HuH-7.5 (cell line): Measurements from ENCODE around the gene CEBPB.
"Not testable (repeated sequence)": the region's sequence is repeated elsewhere in the genome, so short reads cannot be mapped to it uniquely, and the experiment has no call there.

ENCODE experiments used
- DNase-seq: peaks from one replicate; pipeline ENCODE4 v3.0.0; 2011; ENCODE audit warnings: low spot score

CEBPB gene

DNA sequence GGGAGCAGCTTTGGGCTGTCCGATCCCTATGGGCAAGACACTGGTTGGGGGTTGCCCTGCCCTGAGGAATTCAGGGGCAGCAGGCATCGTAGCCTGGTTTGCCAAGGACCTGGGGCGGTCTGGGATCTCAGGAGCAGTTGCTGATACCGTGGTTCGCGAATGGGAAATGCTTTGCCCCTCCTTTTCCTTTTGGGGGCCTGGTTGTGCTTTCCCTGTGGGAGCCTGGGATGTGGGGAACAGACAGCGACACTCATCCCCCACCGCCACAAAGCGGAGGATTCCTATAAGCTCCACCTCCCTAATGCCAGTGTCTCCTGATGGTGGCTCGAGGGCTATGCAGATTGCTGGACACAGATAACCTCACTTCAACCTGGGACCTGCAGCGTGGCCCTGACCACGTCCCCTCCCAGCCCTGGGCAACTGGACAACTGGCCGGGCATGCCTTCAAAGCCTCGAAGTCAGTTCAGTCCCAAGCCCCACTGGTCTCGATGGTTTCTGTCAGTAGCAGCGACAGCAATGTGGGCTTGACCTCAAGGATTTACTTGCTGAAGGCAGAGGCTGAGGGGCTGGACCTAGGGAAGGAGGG lies 3.3 kb downstream of the CEBPB start:
- no peak for DNase-seq

GRCh38 chr20:50194422-50194830 lies 3.8 kb downstream of the CEBPB start:
- DNase-seq: no peak

GRCh38 chr20:50194831-50195523 lies 4.3 kb downstream of the CEBPB start:
- DNase-seq: no peak

- no peak for DNase-seq
Measured at GRCh38 chr20:50195524-50196120, 5.0 kb downstream of the CEBPB start.

- DNase-seq: no peak
Measured at GRCh38 chr20:50196248-50196647, 5.6 kb downstream of the CEBPB start.

DNA sequence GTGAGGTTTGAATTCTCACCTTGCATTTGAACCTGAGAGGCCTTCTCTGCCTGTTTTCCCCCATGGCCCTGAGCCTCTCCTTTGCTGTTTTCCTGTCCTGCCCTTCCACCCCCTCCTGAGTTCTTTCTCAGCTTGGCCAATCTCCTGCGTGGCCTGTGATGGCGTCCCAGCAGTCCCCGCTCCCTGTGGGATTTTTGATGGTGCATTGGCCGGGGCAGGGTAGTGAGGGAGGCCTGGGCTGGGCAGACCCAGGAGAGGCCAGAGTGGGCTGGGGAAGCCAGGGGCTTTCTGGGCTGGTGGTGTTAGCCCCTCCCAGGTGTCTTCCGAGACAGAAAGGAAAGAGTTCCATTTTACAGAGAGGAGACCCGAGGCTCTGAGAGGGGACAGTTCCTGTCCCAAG lies 6.3 kb downstream of the CEBPB start:
- no peak for DNase-seq

DNA sequence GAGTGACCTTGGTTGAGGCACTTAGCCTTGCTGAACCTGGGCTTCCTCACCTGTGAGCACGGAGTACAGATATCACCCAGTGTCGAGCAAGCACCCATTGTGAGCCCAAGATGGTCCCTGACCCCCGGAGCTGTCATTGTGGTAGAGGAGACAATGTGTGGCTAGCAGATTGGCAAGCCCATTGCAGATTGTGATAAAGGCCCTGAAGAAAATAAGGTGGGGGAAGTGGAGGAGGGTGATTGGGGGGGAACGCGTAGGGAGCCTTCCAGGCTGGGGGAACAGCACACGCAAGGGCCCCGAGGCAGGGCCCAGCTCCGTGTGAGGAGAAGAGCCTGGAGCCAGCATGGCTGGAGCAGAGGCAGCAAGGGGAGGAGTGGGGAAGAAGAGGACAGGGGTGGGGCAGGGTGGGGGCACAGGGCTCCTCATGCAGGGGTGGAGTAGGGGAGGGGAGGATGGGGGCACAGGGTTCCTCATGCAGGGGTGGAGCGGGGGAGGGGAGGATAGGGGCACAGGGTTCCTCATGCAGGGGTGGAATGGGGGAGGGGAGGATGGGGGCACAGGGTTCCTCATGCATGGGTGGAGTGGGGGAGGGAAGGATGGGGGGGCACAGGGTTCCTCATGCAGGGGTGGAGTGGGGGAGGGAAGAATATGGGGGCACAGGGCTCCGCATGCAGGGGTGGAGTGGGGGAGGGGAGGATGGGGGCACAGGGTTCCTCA lies 7.0 kb downstream of the CEBPB start:
- DNase-seq: no peak

GRCh38 chr20:50198180-50198666 lies 7.6 kb downstream of the CEBPB start:
- no peak for DNase-seq

GRCh38 chr20:50198716-50199115 lies 8.1 kb downstream of the CEBPB start:
- no peak for DNase-seq

DNA sequence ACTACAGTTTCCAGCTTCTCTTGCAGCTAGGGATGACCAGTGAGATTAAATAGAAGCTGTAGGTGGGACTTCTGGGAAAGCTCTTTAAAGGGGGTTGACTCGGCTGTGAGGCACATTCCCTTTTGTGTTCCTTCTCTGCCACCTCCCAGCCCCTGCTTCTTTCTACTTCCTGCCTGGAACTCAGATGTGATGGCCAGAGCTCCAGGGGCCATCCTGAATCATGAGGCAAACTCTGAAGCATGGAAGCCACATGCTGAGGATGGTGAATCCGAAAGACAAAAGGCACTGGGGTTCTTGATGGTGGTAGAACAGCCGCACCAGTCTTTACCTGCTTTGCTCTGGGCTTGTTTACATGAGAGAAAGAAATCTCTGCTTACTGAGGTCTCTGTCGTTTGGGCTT lies 9.1 kb downstream of the CEBPB start:
- DNase-seq: no peak

GRCh38 chr20:50200482-50201104 lies 10.0 kb downstream of the CEBPB start:
- no peak for DNase-seq

DNA sequence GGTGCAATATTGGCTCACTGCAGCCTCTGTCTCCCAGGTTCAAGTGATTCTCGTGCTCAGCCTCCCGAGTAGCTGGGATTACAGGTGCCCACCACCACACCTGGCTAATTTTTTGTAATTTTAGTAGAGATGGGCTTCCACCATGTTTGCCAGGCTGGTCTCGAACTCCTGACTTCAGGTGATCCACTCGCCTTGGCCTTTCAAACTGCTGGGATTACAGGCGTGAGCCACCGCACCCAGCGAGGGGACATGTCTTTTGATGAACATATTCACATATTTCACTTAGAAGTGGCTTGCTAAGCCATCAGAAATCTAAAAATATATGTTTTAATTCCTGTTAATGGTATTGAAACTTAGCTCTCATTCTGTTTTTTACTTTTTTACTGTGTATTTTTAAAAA lies 11.1 kb downstream of the CEBPB start:
- not testable (repeated sequence) for DNase-seq

GRCh38 chr20:50202677-50203076 lies 12.0 kb downstream of the CEBPB start:
- DNase-seq: no peak

DNA sequence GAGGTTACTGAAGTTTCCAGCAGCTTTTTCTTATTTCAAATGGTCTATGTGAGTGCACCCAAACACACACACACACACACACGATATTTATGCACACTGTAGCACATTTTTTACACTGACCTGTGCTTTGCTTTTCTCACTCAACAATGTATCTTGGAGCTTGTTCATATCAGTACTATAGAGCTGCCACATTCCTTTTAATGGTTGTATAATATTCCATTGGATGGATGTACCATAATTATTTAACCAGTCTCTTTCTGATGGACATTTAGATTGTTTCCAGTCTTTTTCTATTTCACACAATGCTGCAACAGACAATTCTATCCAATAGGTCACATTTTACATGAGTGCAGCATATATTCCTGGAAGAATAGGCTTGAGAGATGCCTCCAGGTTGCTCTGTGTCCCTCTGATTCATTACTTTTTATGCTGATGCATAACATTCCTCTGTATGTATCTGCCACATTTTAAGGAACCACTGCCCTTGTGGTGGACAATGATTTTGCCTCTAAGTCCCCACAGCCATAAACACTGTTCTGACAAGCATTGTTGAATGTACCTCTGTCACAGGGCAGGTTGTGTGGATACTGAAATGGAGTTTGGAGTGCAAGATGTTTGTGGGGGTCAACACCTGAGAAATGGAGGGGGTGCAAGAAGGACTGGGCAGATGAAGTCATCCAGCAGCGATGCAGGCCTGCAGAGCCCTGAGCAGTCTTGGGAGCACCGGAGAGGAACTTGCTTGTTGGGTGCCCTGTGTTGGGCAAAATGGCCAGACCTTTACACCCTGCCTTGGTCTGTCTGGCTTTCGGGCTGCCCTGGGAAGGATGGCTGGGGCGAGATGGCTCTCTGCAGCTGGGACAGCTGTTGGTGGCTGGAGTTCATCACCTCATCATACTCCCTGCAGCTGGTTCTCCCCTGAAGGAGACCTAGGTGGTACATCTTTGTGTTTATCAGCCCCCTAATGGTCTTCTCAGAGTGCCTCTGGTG lies 13.6 kb downstream of the CEBPB start:
- no peak for DNase-seq

DNA sequence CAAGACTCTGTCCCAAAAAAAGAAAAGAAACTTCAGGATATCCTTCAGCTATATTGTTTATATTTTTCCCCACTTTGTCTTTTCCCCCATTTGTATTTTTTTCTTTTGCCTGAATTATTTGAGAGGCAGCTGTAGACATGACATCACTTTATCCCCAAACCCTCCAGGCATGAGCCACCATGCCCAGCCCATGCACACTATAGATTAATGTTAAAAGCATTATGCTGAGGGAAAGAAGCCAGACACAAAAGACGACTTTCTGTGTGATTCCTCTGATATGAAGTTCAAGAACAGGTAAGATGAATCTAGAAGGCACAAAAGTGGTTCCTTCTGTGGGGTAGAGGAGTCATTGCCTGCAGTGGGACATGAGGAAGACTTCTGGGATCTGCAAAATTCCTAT lies 16.4 kb downstream of the CEBPB start:
- no peak for DNase-seq

- DNase-seq: no peak
Measured at GRCh38 chr20:50208085-50208491, 17.5 kb downstream of the CEBPB start.

GRCh38 chr20:50208815-50209214 lies 18.2 kb downstream of the CEBPB start:
- DNase-seq: not testable (repeated sequence)

- no peak for DNase-seq
Measured at GRCh38 chr20:50210066-50210619, 19.5 kb downstream of the CEBPB start.

DNA sequence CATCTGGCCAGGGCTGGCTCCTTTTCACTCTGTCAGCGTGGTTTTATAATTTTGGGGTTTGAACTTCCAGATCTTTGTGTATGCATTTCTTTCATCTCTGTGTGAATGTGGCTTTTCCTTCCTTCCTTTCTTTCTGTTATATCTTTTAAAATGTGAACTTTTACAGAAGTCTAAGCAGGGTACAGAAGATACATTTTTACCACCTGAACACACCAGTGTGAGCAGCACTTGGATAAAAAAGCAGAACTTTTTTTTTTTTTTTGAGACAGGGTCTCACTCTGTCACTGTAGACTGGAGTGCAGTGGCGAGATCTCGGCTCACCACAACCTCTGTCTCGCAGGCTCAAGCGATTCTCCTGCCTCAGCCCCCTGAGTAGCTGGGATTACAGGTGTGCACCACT lies 20.5 kb downstream of the CEBPB start:
- DNase-seq: no peak

DNA sequence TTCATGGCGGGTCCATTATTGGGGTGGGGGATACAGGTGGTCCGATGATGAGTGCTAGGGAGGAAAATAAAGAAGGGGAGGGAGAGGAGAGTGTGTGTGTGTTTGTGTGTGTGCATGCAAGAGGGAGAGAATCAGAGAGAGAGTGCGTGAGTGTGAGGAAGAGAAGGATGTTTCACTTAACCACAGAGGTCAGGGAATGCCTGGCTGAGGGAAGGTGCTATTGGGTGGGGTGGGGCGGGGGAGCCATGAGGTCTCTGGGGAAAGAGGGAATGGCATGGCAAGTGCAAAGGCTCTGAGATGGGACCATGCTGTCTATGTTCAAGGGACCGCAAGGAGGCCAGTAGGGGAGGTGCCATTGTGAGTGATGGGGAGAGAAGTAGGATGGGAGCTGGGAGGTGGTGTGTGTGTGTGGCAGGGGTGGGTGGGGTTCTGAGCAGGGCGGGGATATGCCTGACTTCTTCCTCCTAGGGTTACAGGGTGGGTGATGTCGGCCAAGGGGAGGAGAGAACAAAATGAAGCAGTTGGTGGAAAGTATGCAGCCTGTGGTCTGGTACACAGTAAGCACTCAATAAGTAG lies 23.0 kb downstream of the CEBPB start:
- DNase-seq: no peak
